AG04450 (cell line): Measurements from ENCODE around the gene NCKAP5L. TPM values are rescaled to one million over a fixed set of nuclear protein-coding genes. Genes with fewer than 3 reads are reported as not detected.
A peak's percentile ranks its signal among the peaks of the same experiment; 100 is the strongest.

Experiments
- CTCF ChIA-PET: fragments of 300-600, 350-600 bp; formaldehyde crosslinking; extraction: SDS; loops from one replicate; lab custom pipeline; 2022; ENCODE audit warnings: antibody characterized with exemption, inconsistent platforms; lab: Charles Lee
- POLR2A ChIA-PET: fragments of 350-600 bp; formaldehyde crosslinking; extraction: SDS; loops from one replicate; lab custom pipeline; 2021; ENCODE audit warnings: antibody characterized with exemption, inconsistent platforms; lab: Yijun Ruan, JAX
- DNase-seq: peaks from one replicate; pipeline ENCODE4 v3.0.0-alpha.2; 2011; ENCODE audit warnings: low read depth, low spot score
- H3K27ac ChIP-seq: one replicate; pipeline ENCODE4 v1.5.1; 2012; ENCODE audit warnings: low read depth, low read length, control low read depth
- H3K27me3 ChIP-seq: one replicate; pipeline ENCODE4 v1.6.0; 2012; ENCODE audit warnings: low read length; ENCODE audit not compliant: control insufficient read depth, insufficient read depth
- H3K4me3 ChIP-seq: 2 replicates; pipeline ENCODE4 v1.5.1; 2011; ENCODE audit warnings: mild to moderate bottlenecking, low read depth, low read length, control low read depth
- H3K9me3 ChIP-seq: 2 replicates; pipeline ENCODE4 v1.5.1; 2012; ENCODE audit warnings: low read length; ENCODE audit not compliant: control insufficient read depth, insufficient read depth
- polyA plus RNA-seq: library from polyadenylated mRNA; depleted of rRNA; stranded (reverse); fragments of >200 nt; gene quantifications from 2 replicates; pipeline ENCODE4 v1.2.3, GENCODE V29; 2011
- TF ChIP-seq, protein P1 (sequence below): IDR thresholded peaks from 2 replicates; pipeline ENCODE4 v1.5.1; 2011; ENCODE audit warnings: low read depth, low read length, control low read depth, inconsistent platforms

The NCKAP5L gene
- polyA plus RNA-seq, 1 experiment: 5.6 TPM

DNA sequence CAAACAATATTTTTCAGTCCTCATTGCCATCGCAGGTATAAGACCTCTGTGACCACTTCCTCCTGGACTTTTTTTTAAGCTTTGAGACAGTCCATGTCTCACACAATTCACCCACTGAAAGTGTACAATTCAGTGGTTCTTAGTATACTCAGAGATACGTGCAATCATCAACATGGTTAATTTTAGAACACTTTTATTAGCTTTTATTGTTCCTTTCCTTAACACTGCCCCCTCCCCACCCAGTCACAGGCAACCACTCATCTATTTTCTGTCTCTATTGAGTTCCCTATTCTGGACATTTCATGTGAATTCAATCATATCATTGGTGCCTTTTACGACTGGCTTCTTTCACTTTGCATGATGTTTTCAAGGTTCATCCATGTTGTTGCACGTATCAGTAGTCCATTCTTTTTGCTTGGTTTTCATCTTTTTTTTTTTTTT lies 16.2 kb downstream of the NCKAP5L start:
- POLR2A ChIA-PET: interaction anchor here (2.0 kb wide), 1 partner anchor 16 kb away, joined by 8 read pairs; the partner anchor contains the start of gene NCKAP5L
- H3K9me3 ChIP-seq: no peaks in the 10 kb centered on the region; the same call in 1 of the 2 replicates
- H3K4me3 ChIP-seq: no peak overlapping the region
- TF ChIP-seq, protein P1, sequence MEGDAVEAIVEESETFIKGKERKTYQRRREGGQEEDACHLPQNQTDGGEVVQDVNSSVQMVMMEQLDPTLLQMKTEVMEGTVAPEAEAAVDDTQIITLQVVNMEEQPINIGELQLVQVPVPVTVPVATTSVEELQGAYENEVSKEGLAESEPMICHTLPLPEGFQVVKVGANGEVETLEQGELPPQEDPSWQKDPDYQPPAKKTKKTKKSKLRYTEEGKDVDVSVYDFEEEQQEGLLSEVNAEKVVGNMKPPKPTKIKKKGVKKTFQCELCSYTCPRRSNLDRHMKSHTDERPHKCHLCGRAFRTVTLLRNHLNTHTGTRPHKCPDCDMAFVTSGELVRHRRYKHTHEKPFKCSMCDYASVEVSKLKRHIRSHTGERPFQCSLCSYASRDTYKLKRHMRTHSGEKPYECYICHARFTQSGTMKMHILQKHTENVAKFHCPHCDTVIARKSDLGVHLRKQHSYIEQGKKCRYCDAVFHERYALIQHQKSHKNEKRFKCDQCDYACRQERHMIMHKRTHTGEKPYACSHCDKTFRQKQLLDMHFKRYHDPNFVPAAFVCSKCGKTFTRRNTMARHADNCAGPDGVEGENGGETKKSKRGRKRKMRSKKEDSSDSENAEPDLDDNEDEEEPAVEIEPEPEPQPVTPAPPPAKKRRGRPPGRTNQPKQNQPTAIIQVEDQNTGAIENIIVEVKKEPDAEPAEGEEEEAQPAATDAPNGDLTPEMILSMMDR: no peak
- CTCF ChIA-PET: no interaction called here
- DNase-seq: no peak
- H3K27ac ChIP-seq: no peak overlapping the region
- H3K27me3 ChIP-seq: no peaks in the 10 kb centered on the region

DNA sequence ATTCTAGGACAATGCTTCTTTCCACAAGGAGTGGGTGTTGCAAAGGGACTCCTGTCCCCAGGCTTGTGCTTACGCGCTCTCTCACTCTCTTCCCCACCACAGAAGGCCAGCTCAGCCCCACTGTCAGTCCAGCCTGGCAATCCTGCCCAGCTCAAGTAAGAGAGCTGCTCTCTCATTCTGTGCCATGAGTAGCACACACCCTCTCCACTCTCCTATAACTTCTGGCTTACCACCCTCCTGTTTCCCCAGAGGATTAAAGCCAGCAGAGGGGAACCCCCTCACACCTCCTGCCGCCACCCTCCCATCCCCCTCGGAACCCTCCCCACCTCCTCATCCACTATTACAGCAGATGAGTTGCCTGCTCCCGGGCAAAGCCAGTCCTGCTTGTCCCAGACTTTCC lies 17.1 kb downstream of the NCKAP5L start:
- no peak for DNase-seq
- ChIA-PET CTCF (interaction anchor here (0.8 to 1.0 kb wide), 2 partner anchors 49 to 70 kb away, joined by 4 to 7 read pairs; partner anchors contain the start of gene TMBIM6), POLR2A (interaction anchor here (1.1 to 2.0 kb wide), 2 partner anchors 12 to 17 kb away, joined by 5 to 8 read pairs; partner anchors contain the start of gene NCKAP5L)
- TF ChIP-seq, protein P1: no peak
- Histone ChIP-seq H3K27ac (no peak overlapping the region), H3K9me3 (no peaks in the 10 kb centered on the region; the same call in 1 of the 2 replicates), H3K27me3 (no peaks in the 10 kb centered on the region), H3K4me3 (no peak overlapping the region)

- Histone ChIP-seq H3K27ac (peak overlapping the region; percentile 21), H3K27me3 (no peaks in the 10 kb centered on the region), H3K4me3 (no peak overlapping the region), H3K9me3 (no peaks in the 10 kb centered on the region; the same call in 1 of the 2 replicates)
- no peak for DNase-seq
- TF ChIP-seq, protein P1: no peak
- POLR2A ChIA-PET: interaction anchor here (0.5 to 2.0 kb wide), 3 partner anchors 10 to 18 kb away, joined by 4 to 8 read pairs (median 5); partner anchors contain the start of gene NCKAP5L
- CTCF ChIA-PET: interaction anchor here (0.8 to 1.0 kb wide), 2 partner anchors 47 to 69 kb away, joined by 4 to 7 read pairs; partner anchors contain the start of gene TMBIM6
These were observed 18.3 kb downstream of the NCKAP5L start for GRCh38 chr12:49809906-49810389.

DNA sequence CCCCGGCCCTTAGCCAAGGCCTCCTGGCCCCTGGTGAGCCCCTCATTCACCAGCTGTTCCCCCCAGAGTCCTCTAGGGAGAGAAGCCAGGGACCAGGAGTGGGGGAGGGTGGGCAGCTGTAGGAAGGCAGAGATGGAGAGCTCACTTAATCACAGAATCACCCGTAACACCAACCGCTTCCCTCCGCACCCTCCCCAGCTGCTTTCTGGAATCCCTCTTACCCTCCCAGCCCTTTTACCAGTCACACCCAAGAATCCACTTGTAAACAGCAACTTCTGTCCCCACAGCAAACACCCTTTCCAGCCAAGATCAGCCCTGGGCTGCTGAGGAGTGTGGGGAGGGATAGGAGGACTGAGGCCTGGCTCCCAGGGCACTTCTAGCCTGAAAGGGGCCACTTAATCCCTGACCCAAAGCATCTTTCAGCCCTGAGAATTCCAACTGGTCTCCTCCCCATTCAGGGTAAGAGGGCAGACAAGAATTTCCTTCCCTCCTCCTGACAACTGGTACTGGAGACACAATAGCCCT lies 18.8 kb downstream of the NCKAP5L start:
- no peaks in the 10 kb centered on the region; the same call in 1 of the 2 replicates for H3K9me3 ChIP-seq
- TF ChIP-seq, protein P1: no peak
- H3K27ac ChIP-seq: peak overlapping the region; percentile 21
- DNase-seq: no peak
- H3K27me3 ChIP-seq: no peaks in the 10 kb centered on the region
- CTCF ChIA-PET: no interaction called here
- POLR2A ChIA-PET: interaction anchor here (0.5 kb wide), 1 partner anchor 19 kb away, joined by 4 read pairs; the partner anchor contains the start of gene NCKAP5L
- H3K4me3 ChIP-seq: no peak overlapping the region
